ENCODE measurements around the gene TOMM40.
"Not testable (repeated sequence)": the region's sequence is repeated elsewhere in the genome, so short reads cannot be mapped to it uniquely, and the experiment has no call there.

The TOMM40 gene

GRCh38 chr19:44891016-44891882 is at the start of gene TOMM40:
Gene TOMM40, plus strand, starts transcription at chr19:44891254. Its CDS starts 162 bp downstream, at chr19:44891416.
- DNase-seq: peak; percentile 58 to 100 (median 100)

DNA sequence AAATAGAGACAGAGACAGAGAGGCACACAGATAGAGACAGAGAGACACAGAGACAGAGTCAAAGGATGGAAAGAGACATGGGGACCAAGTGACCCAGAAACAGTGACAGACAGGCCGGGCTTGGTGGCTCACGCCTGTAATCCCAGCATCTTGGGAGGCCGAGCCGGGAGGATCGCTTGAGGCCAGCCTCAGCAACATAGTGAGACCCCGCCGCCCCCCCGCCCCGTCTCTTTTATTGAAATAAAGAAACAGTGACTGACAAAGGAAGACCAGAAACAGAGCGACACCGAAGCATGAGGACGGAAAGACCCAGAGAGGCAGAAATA is 45.8 kb upstream of the TOMM40 start:
- DNase-seq: no peak

DNA sequence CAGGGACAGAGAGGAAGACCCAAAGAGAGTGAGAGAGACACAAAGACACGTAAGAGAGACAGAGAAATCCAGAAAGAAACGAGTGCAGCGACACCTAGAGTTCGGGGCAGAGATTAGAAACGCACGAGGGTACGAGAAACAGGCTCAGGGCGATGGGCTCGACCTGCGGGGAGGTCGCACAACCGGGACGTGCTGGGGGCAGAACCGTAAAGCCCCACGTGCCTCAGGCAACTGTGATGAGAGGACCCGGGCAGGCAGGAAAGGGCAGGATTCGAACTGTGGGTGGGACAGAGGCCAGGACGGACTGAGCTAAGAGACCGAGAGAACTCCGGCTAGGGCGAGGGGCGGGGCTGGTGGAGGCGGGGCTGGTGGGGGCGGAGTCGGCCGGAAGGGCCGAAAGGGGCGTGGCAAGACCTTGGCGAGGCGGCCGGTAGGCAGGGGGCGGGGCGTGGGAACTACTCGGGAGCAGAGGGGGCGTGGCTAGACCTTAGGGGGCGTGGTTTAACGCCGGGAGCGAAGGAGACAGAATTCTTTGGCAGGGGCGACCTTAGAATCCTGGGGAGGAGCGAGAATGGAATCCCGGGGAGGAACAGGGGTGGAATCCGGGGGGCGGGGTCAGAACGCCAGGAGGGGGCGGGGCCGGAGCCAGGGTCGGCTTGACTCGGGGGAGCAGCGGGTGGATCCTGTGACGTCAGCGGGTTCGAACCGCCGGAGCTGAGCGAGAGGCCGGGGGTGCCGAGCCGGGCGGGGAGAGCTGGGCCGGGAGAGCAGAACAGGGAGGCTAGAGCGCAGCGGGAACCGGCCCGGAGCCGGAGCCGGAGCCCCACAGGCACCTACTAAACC is 45.2 kb upstream of the TOMM40 start, which contains the start of gene NECTIN2:
Gene NECTIN2 (plus strand): TSS at position 686 of the 843 bp plus-strand sequence. CDS start 229 bp downstream, outside the sequence.
- peak; percentile 83 to 95 (median 89) for DNase-seq

DNA sequence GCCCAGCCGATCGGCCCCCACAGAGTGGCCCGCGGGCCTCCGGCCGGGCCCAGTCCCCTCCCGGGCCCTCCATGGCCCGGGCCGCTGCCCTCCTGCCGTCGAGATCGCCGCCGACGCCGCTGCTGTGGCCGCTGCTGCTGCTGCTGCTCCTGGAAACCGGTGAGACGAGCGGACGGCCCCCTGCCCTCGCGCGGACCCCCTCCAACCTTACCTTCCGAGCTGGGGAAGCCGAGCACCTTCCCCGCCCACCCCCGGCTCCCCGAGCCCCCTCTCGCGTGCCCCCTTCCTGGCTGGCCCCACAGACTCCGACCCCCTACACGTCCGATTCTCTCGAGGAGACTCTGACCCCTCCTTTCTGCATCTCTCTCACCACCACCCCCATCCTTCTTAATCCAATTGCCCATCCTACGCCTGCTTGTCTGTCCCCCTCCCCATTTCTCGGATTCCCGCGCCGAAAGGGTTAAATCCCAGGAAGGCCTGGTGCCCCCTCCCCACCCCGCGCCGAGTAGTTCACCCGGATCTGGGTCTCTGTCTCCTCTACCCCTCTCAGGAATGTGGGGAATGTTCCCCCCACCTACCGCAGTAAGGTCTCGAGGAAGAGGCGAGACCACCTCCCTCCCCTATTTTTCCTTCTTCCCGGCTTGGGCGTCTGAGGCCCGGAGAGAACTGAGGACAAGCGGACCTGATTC is 44.5 kb upstream of the TOMM40 start:
- DNase-seq: peak in 2 of 3 experiments; percentile 13 to 49

DNA sequence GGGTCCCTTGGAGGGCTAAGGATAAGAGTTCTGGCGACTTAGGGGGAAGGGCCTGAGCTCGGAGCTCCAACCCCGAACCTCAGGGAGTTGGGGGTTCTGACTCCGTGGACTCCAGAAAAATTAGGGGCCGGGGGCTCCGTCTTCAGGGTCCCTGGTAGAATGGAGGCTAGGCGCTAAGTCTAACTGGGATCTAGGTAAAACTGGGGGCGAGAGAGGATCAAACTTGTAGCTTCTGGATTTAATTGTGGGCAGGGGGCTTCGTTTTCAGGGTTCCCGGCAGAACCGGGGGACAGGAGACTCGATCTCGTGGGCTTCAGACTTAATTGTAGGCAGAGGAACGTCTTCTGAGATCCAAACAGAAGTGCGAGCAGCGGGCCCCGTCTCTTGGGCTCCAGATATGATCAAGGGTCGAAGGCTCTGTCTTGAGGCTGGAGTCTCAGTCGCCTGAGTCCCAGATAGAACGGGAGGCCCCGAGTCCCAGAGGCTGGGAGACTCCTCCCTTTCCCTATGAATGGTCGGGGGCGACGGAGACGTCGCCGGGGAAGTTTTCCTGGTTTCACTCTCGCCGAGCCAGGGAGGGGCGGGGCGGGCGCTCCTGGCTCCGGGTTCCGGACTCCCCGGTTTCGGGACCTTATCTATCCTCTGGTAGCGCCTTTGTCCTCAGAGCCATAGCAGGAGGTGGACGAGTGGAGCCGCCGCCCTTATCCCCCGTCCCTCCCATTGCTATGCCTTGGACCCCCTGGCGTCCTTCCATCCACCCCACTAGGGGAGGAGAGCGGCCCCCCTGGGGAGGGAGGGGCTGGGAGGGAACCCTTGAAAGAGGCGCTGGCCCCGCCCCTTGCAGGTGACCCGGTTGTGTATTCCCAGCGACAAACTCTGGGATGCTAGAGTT is 43.7 kb upstream of the TOMM40 start:
- peak in 2 of 3 experiments; percentile 66 to 71 for DNase-seq

GRCh38 chr19:44848036-44848811 is 42.8 kb upstream of the TOMM40 start:
- peak in 2 of 3 experiments; percentile 47 to 65 for DNase-seq

DNA sequence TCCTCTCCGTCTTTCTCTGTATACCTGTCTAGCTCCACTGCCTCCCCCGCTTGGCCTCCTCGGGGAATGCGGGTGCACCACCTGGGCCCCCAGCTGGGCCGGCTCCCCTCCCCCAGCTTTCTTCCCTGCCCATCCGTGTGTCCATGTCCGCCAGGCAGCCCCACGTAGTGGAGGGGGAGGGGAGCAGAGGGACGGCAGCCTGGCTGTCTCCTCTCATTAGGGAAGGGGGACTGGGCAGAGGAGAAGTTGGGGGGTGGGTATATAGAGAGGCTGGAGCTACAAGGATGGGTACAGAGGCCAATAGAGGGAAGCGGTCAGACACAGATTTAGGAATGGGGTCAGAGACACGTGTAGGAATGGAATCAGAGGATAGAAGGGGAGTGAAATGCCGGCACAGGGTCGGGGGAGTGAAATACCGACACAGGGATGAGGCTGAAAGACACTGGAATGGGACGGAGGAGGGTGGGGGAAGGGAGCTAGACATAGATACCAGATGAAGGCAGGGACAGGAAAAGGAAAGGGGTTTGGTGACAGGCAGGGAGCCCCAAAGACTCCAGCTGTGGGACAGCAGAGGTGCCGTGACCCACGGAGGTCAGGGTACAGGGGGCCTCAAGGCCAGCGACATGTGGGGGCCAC is 42.1 kb upstream of the TOMM40 start:
- peak in 2 of 3 experiments; percentile 20 to 31 for DNase-seq

DNA sequence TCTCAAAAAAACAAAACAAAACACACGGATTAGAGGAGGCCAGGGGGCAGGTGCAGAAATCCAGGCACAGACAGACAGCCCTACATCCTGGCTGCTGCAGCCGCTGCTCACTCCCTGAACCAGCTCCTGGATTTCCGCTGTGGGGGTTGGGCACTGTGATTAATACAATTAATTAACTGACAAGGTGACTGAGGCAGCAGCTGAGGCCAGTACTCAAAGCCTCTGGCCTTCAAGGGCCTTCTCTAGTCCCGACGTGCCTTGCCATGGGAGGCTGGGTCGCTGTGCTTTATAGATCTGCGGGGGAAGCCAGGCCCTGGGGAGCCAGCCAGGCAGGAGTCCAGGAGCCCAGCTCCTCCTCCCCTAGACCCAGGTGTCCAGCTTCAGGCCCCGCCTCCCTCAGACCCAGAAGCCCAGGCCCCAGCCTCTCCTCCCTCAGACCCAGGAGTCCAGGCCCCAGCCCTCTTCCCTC is 40.4 kb upstream of the TOMM40 start:
- peak in 2 of 3 experiments; percentile 62 to 83 for DNase-seq

GRCh38 chr19:44851427-44851826 is 39.6 kb upstream of the TOMM40 start:
- DNase-seq: peak in 2 of 3 experiments; percentile 37 to 58

DNA sequence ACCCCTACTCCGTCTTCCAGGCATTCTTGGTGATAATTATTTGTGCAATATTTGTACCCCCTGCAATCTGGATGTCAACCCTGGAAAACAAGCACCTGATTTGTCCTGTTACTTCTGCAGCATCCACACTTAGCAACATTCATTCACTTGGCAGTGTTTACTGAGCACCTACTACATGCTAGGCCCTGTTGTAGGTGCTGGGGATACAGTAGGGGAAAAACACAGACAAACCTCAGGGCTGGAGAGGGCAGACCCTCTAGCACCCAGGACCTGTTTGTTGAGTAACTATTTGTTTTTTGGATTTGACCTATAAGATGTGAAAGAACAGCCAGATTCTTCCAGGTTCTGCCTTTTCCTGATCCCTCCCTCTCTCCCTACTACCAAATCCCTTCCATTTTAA is 35.4 kb upstream of the TOMM40 start:
- no peak for DNase-seq

DNA sequence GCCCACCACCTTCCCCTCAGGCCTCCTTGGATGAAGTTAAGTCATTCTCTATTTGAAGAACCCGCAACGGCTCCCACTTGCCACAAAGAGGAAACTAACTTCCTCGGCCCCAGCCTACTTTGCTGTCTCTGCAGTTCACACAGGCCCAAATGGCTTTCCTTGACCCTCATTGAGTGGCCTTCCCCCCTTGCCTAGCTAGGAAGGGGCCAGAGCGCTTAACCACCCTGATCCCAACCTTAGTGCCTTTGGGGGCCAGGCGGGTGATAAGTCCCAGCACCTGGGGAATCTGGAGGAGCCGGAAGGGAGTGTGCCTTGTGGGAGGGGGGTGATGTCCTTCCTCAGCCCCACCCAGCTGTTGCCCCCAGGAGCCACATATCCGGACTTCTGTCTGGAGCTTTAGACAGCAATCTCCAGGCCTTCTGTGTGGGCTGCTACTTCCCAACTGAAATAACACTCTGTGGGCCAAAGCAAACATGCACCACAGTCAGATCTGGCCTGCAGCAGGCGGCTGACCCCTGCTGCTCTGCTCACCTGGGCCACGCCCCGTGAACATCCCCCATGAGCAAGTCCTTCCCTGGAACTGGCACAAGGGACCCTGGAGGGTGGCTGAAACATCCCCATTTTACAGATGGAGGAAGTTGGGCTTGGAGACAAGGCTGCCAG is 34.5 kb upstream of the TOMM40 start:
- DNase-seq: peak in 1 of 3 experiments; percentile 32

- peak in 1 of 3 experiments; percentile 5 for DNase-seq
Measured at GRCh38 chr19:44857837-44858236, 33.2 kb upstream of the TOMM40 start.

DNA sequence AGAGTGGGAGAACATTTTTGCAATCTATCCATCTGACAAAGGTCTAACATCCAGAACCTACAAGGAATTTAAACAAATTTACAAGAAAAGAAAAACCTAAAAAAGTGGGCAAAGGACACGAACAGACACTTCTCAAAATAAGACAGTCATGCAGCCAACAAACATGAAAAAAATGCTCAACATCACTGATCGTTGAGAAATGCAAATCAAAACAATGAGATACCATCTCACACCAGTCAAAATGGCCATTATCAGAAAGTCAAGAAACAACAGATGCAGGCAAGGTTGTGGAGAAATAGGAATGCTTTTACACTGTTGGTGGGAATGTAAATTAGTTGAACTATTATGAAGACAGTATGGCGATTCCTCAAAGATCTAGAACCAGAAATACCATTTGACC is 29.5 kb upstream of the TOMM40 start:
- DNase-seq: not testable (repeated sequence)

GRCh38 chr19:44863990-44864389 is 27.1 kb upstream of the TOMM40 start:
- DNase-seq: no peak

DNA sequence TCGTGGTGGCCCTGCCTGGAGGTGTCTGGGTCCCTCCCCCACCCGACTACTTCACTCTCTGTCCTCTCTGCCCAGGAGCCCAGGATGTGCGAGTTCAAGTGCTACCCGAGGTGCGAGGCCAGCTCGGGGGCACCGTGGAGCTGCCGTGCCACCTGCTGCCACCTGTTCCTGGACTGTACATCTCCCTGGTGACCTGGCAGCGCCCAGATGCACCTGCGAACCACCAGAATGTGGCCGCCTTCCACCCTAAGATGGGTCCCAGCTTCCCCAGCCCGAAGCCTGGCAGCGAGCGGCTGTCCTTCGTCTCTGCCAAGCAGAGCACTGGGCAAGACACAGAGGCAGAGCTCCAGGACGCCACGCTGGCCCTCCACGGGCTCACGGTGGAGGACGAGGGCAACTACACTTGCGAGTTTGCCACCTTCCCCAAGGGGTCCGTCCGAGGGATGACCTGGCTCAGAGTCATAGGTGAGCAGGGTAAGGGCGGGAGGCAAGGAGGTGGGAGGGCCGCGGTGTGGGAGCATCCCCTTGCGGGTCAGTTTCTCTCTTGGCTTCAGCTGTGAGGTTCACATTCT is 25.8 kb upstream of the TOMM40 start:
- DNase-seq: no peak

- no peak for DNase-seq
Measured at GRCh38 chr19:44866664-44867063, 24.4 kb upstream of the TOMM40 start.

- no peak for DNase-seq
Measured at GRCh38 chr19:44867578-44867977, 23.5 kb upstream of the TOMM40 start.

- DNase-seq: no peak
Measured at GRCh38 chr19:44869733-44870470, 21.2 kb upstream of the TOMM40 start.

DNA sequence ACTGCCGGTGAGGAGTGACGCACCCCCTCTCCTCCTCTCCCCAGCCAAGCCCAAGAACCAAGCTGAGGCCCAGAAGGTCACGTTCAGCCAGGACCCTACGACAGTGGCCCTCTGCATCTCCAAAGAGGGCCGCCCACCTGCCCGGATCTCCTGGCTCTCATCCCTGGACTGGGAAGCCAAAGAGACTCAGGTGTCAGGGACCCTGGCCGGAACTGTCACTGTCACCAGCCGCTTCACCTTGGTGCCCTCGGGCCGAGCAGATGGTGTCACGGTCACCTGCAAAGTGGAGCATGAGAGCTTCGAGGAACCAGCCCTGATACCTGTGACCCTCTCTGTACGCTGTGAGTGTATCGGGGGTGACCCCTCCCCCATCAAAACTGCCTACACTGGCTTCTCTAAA is 19.2 kb upstream of the TOMM40 start:
- DNase-seq: no peak

Measured in NCI-H1417 (cell line).